Measurements from ENCODE around the gene RBM33. TPM values are rescaled to one million over a fixed set of nuclear protein-coding genes. Genes with fewer than 3 reads are reported as not detected.

RBM33 gene
- polyA plus RNA-seq, 2 of the 4 experiments (the other 2 are of a cell fraction): 21.7 to 21.9 TPM

GRCh38 chr7:155644971-155645509 lies 579 bp downstream of the RBM33 start:
- Histone ChIP-seq H3K4me1 (peaks cover 15% of the 10 kb centered on the region; the same call in 1 of the 3 replicates), H3K4me2 (peak overlapping the region; percentile 94), H3K4me3 (peak overlapping the region; percentile 95), H3K9me3 (peaks cover 46% of the 10 kb centered on the region), H3K27ac (peak overlapping the region; percentile 98)
- DNase-seq (ENCODE audit: low read depth in 1 of 2, low spot score in 1 of 2): peak; percentile 43 to 57
- under 1% methylated on average over 21 of the region's 22 CpGs for WGBS (ENCODE audit: missing lambda C conversion rate)
- ATAC-seq: peak; percentile 64 to 65
- CTCF ChIA-PET: interaction anchor here (1.4 to 1.5 kb wide), 2 partner anchors 10 to 23 kb away, joined by 3 to 4 read pairs; no protein-coding TSS in a partner anchor
- TF ChIP-seq HOXB13 (CRISPR knock-in tag; IDR thresholded peaks at IDR 0.05; ENCODE audit: low read depth) (no peak), EHF (CRISPR knock-in tag; IDR thresholded peaks at IDR 0.05) (no peak), ZC3H11A (IDR thresholded peaks at IDR 0.05) (no peak), PHF8 (IDR thresholded peaks at IDR 0.05; ENCODE audit: borderline replicate concordance, low read depth) (peak; percentile 40)
- no peak for FAIRE-seq
- POLR2A ChIA-PET: interaction anchor here (1.3 to 1.4 kb wide), 3 partner anchors 14 to 21 kb away, joined by 6 to 17 read pairs (median 8); no protein-coding TSS in a partner anchor

- 24% methylated on average over 7 of the region's 7 CpGs for WGBS (ENCODE audit: missing lambda C conversion rate)
- Histone ChIP-seq H3K4me3 (peak overlapping the region; percentile 95), H3K27ac (peak overlapping the region in 1 of 2 experiments; percentile 98; a peak in 3 of 6 replicates), H3K9me3 (peaks cover 43% of the 10 kb centered on the region), H3K4me2 (peak overlapping the region; percentile 94), H3K4me1 (peaks cover 15% of the 10 kb centered on the region; the same call in 1 of the 3 replicates)
- DNase-seq (ENCODE audit: low read depth in 1 of 2, low spot score in 1 of 2) (no peak), ATAC-seq (no peak), FAIRE-seq (no peak)
- CTCF ChIA-PET: no interaction called here
- TF ChIP-seq ELK1 (IDR thresholded peaks at IDR 0.05; ENCODE audit: low read depth, low read length) (no peak), HES2 (IDR thresholded peaks at IDR 0.05) (no peak), HOXB5 (CRISPR knock-in tag; IDR thresholded peaks at IDR 0.05) (no peak), CBX8 (IDR thresholded peaks at IDR 0.05) (no peak), TFCP2L1 (CRISPR knock-in tag; IDR thresholded peaks at IDR 0.05) (no peak), EHF (CRISPR knock-in tag; IDR thresholded peaks at IDR 0.05) (no peak), BCL3 (IDR thresholded peaks at IDR 0.05) (no peak), GATA3 (IDR thresholded peaks at IDR 0.05; ENCODE audit: borderline replicate concordance) (no peak), ZFP36 (IDR thresholded peaks at IDR 0.05; ENCODE audit: borderline replicate concordance, partially characterized antibody) (no peak), ZSCAN20 (CRISPR knock-in tag; IDR thresholded peaks at IDR 0.05) (no peak), ATOH8 (CRISPR knock-in tag; IDR thresholded peaks at IDR 0.05; ENCODE audit: low read depth) (no peak), CTCF (IDR thresholded peaks at IDR 0.05) (no peak), FOSB (CRISPR knock-in tag; IDR thresholded peaks at IDR 0.05) (no peak), CHD4 (IDR thresholded peaks at IDR 0.05; ENCODE audit: borderline replicate concordance) (no peak), RAD21 (conservative IDR thresholded peaks at IDR 0.05 in 1 of 2, IDR thresholded peaks at IDR 0.05 in 1 of 2) (no peak), REST (IDR thresholded peaks at IDR 0.05) (no peak), HMGXB4 (CRISPR knock-in tag; IDR thresholded peaks at IDR 0.05; ENCODE audit: borderline replicate concordance) (no peak), SREBF2 (IDR thresholded peaks at IDR 0.05) (no peak), HOXA7 (CRISPR knock-in tag; IDR thresholded peaks at IDR 0.05) (no peak), CHD2 (IDR thresholded peaks at IDR 0.05; ENCODE audit: low read length, partially characterized antibody) (no peak)
- POLR2A ChIA-PET: no interaction called here
Observed at GRCh38 chr7:155645662-155646061, 1.2 kb downstream of the RBM33 start.

All from A549 (cell line).